ENCODE results near the gene IKBKE. TPM values are rescaled to one million over a fixed set of nuclear protein-coding genes. Genes with fewer than 3 reads are reported as not detected.

IKBKE gene
- total and polyA plus RNA-seq, 2 of the 8 experiments (the other 6 are each of a cell fraction or from before 2014, with no cell fraction given), result 8.6 to 12.0 TPM

GRCh38 chr1:206508956-206509355, 38.7 kb downstream of the IKBKE start (continued):
- TF ChIP-seq MAFK (IDR thresholded peaks at IDR 0.05; ENCODE audit: low read depth, low read length) (no peak), RXRA (IDR thresholded peaks at IDR 0.05; ENCODE audit: insufficient read depth, low read depth, low read length) (no peak), SIX5 (IDR thresholded peaks at IDR 0.05; ENCODE audit: low read depth, low read length) (no peak), RBBP5 (IDR thresholded peaks at IDR 0.05; ENCODE audit: borderline replicate concordance, low read depth, low read length) (no peak)

Data from H1 (cell line).